ENCODE measurements around the gene PRKCA. TPM values are rescaled to one million over a fixed set of nuclear protein-coding genes. Genes with fewer than 3 reads are reported as not detected.

Gene PRKCA
- total and polyA plus RNA-seq, 2 of the 13 experiments (the other 11 are each of a cell fraction or from before 2014, with no cell fraction given) = 18.5 to 21.5 TPM

DNA sequence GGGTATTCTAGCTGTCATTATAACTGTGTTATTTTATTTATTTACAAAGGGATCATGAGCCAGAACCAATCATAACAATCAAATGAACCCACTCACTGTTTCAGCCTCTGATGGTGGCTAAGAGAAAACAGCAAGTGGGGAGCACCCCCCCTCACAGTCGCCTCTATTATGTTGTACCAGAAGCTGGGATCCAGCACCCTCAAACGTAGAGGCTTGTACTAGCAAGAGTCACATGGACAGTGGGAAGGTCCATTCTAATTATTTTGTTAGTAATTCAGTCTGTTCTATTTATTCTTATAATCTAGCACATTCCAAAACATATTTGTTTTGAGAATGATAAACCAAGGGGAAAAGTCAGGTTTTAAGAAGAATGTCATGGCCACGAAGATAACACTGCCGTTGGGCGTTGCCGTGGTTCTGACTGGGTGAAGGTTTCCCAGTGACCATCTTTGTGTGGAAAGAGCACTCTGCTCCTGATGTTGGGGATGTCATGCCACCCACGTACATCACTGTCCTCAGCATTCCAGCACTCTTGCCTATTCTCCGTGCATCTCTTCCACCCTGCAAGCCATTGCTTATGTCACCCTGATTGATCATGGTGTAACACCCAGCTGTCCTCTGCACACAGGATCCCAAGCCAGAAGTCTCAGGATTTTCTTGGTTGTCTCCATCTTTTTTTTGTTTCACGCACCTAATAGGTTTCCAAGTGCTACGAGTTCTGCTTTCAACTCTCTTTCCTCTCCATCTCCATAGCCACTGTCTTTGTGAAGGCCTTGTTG lies 205.8 kb downstream of the PRKCA start:
- no peaks in the 10 kb centered on the region for H3K27me3 ChIP-seq (ENCODE audit: control insufficient read depth in 1 of 2, insufficient read depth in 2 of 2, low read length in 2 of 2)
- H2AFZ ChIP-seq (ENCODE audit: low read length) = no peak overlapping the region
- TF ChIP-seq REL (CRISPR knock-in tag; conservative IDR thresholded peaks at IDR 0.05) (no peak), IRF2 (CRISPR knock-in tag; IDR thresholded peaks at IDR 0.05) (no peak), ZBTB2 (CRISPR knock-in tag; IDR thresholded peaks at IDR 0.05; ENCODE audit: low read depth) (no peak), CEBPB (IDR thresholded peaks at IDR 0.05; ENCODE audit: borderline replicate concordance, low read depth, low read length) (no peak), NR2C2 (CRISPR knock-in tag; IDR thresholded peaks at IDR 0.05; ENCODE audit: borderline replicate concordance) (no peak), CBX5 (CRISPR knock-in tag; IDR thresholded peaks at IDR 0.05; ENCODE audit: borderline replicate concordance) (0 out of 2 replicates have a peak, but pooled peaks have one; percentile 21), ZBTB38 (CRISPR knock-in tag; IDR thresholded peaks at IDR 0.05) (0 out of 2 replicates have a peak, but pooled peaks have one; percentile 48), THRA (CRISPR knock-in tag; IDR thresholded peaks at IDR 0.05; ENCODE audit: borderline replicate concordance) (no peak), SRSF4 (IDR thresholded peaks at IDR 0.05; ENCODE audit: low read depth, low read length, poor library complexity, severe bottlenecking) (no peak), ZNF446 (CRISPR knock-in tag; IDR thresholded peaks at IDR 0.05) (no peak)
- TF ChIP-seq, protein P1, sequence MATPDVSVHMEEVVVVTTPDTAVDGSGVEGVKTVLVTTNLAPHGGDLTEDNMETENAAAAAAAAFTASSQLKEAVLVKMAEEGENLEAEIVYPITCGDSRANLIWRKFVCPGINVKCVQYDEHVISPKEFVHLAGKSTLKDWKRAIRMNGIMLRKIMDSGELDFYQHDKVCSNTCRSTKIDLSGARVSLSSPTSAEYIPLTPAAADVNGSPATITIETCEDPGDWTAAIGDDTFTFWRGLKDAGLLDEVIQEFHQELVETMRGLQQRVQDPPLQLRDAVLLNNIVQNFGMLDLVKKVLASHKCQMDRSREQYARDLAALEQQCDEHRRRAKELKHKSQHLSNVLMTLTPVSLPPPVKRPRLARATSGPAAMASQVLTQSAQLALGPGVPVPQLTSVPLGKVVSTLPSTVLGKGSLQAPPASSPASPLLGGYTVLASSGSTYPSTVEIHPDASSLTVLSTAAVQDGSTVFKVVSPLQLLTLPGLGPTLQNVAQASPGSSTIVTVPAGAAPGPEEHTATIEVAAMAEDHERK (CRISPR knock-in tag; IDR thresholded peaks at IDR 0.05; ENCODE audit: low read depth) = no peak
- TF ChIP-seq, protein P2, sequence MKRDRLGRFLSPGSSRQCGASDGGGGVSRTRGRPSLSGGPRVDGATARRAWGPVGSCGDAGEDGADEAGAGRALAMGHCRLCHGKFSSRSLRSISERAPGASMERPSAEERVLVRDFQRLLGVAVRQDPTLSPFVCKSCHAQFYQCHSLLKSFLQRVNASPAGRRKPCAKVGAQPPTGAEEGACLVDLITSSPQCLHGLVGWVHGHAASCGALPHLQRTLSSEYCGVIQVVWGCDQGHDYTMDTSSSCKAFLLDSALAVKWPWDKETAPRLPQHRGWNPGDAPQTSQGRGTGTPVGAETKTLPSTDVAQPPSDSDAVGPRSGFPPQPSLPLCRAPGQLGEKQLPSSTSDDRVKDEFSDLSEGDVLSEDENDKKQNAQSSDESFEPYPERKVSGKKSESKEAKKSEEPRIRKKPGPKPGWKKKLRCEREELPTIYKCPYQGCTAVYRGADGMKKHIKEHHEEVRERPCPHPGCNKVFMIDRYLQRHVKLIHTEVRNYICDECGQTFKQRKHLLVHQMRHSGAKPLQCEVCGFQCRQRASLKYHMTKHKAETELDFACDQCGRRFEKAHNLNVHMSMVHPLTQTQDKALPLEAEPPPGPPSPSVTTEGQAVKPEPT (CRISPR knock-in tag; IDR thresholded peaks at IDR 0.05; ENCODE audit: low read depth) = no peak
- TF ChIP-seq, protein P3, sequence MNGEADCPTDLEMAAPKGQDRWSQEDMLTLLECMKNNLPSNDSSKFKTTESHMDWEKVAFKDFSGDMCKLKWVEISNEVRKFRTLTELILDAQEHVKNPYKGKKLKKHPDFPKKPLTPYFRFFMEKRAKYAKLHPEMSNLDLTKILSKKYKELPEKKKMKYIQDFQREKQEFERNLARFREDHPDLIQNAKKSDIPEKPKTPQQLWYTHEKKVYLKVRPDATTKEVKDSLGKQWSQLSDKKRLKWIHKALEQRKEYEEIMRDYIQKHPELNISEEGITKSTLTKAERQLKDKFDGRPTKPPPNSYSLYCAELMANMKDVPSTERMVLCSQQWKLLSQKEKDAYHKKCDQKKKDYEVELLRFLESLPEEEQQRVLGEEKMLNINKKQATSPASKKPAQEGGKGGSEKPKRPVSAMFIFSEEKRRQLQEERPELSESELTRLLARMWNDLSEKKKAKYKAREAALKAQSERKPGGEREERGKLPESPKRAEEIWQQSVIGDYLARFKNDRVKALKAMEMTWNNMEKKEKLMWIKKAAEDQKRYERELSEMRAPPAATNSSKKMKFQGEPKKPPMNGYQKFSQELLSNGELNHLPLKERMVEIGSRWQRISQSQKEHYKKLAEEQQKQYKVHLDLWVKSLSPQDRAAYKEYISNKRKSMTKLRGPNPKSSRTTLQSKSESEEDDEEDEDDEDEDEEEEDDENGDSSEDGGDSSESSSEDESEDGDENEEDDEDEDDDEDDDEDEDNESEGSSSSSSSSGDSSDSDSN (CRISPR knock-in tag; IDR thresholded peaks at IDR 0.05) = no peak
- no peak for FAIRE-seq
- no peak overlapping the region for H3K4me2 ChIP-seq (ENCODE audit: low read depth, low read length)
- no peaks in the 10 kb centered on the region for H3K9me3 ChIP-seq (ENCODE audit: low read length)
- in situ Hi-C loops (cut with HindIII; ENCODE audit: extremely low pct_ligation_motif_present, low pct_unique_long_range_greater_than_20kb) (no loop called here), intact Hi-C loops (cut with micrococcal nuclease; ENCODE audit: unreplicated experiment) (loop anchor here (5.0 kb wide), 1 partner anchor 39 kb away; no protein-coding TSS in a partner anchor)
- CTCF ChIA-PET (ENCODE audit: low intra/inter-chr PET ratio, low total read pairs) = no interaction called here
- no peak overlapping the region for H3K4me3 ChIP-seq (replicated peaks in 1 of 3; ENCODE audit: insufficient read depth in 1 of 3, low read depth in 2 of 3, low read length in 3 of 3)
- 0 out of 2 replicates have a peak overlapping the region, but pooled peaks have one; percentile 0 for H3K9ac ChIP-seq (ENCODE audit: insufficient read depth, low read depth, low read length)
- H3K36me3 ChIP-seq (replicated peaks in 1 of 2; ENCODE audit: control insufficient read depth in 1 of 2, insufficient read depth in 2 of 2, low read length in 2 of 2) = no peaks in the 10 kb centered on the region
- peaks cover 37% of the 10 kb centered on the region for H3K4me1 ChIP-seq (ENCODE audit: insufficient read depth, low read length)
- 96% methylated on average over 10 of the region's 10 CpGs for WGBS (ENCODE audit: low lambda C conversion rate)
- H3K79me2 ChIP-seq (ENCODE audit: insufficient read depth, low read length) = peaks cover 3% of the 10 kb centered on the region
- no peaks in the 10 kb centered on the region for H4K20me1 ChIP-seq (ENCODE audit: insufficient read depth, low read length)
- POLR2A ChIA-PET = no interaction called here
- peak overlapping the region; percentile 51 for H3K27ac ChIP-seq (ENCODE audit: extremely low read length, insufficient read depth, low read length)
- ATAC-seq = peak; percentile 45
- no TSS peak for BruUV-seq (replicated peaks)
- no peak for DNase-seq (ENCODE audit: low spot score)

Data from HepG2 (cell line).